HepG2 (cell line): ENCODE measurements around the gene SMIM20. TPM values are rescaled to one million over a fixed set of nuclear protein-coding genes. Genes with fewer than 3 reads are reported as not detected.

ENCODE experiments used
- BCLAF1 ChIP-seq: fragments of 450-650 bp; IDR thresholded peaks from 2 replicates; pipeline ENCODE4 v1.6.1; 2017; ENCODE audit warnings: mild to moderate bottlenecking
- FOXK1 ChIP-seq: sonication (generic); formaldehyde crosslinking; IDR thresholded peaks from 2 replicates; pipeline ENCODE4 v1.4.0; 2020; ENCODE audit warnings: low read depth, missing genetic modification reagents, borderline replicate concordance
- ZFP90 ChIP-seq: sonication (generic); formaldehyde crosslinking; IDR thresholded peaks from 2 replicates; pipeline ENCODE4 v1.8.0; 2022; ENCODE audit warnings: missing genetic modification reagents, mild to moderate bottlenecking, inconsistent platforms, borderline replicate concordance
- polyA plus RNA-seq, 8 experiments: library from polyadenylated mRNA; depleted of rRNA in 3 of 8; stranded (reverse) in 7 of 8; unstranded in 1 of 8; fragments of >200 nt; fragmentation: Illumina TruSeq in 4 of 8; extraction: Trizol in 4 of 8; gene quantifications; 2 replicates each; pipeline versions ENCODE4 v1.2.1 to v1.2.3, GENCODE V29; 2011 to 2016; ENCODE audit warnings: low read depth in 4 of 8, missing spikeins in 1 of 8, mixed read lengths in 1 of 8; ENCODE audit not compliant: insufficient read depth in 1 of 8
- total RNA-seq, 5 experiments: library from RNA; depleted of rRNA; stranded (reverse); fragments of >200 nt; fragmentation: Illumina TruSeq; extraction: Trizol; gene quantifications; 2 replicates each; pipeline ENCODE4 v1.2.3, GENCODE V29; 2016; ENCODE audit warnings: low read depth in 1 of 5
- TF ChIP-seq, protein P1 (sequence below): sonication (generic); formaldehyde crosslinking; IDR thresholded peaks from 2 replicates; pipeline ENCODE4 v1.4.0; 2020; ENCODE audit warnings: missing genetic modification reagents
- TF ChIP-seq, protein P2 (sequence below), 2 experiments: sonication (generic) in 1 of 2; formaldehyde crosslinking in 1 of 2; IDR thresholded peaks; 2 replicates each; pipeline versions ENCODE4 v1.4.0 to v1.6.1; 2018 to 2020; ENCODE audit warnings: missing genetic modification reagents in 2 of 2, borderline replicate concordance in 1 of 2, low read depth in 1 of 2, mild to moderate bottlenecking in 1 of 2, missing biosample characterization in 1 of 2

SMIM20 gene
- total and polyA plus RNA-seq, 2 of the 13 experiments (the other 11 are each of a cell fraction or from before 2014, with no cell fraction given) = 26.3 to 30.2 TPM

DNA sequence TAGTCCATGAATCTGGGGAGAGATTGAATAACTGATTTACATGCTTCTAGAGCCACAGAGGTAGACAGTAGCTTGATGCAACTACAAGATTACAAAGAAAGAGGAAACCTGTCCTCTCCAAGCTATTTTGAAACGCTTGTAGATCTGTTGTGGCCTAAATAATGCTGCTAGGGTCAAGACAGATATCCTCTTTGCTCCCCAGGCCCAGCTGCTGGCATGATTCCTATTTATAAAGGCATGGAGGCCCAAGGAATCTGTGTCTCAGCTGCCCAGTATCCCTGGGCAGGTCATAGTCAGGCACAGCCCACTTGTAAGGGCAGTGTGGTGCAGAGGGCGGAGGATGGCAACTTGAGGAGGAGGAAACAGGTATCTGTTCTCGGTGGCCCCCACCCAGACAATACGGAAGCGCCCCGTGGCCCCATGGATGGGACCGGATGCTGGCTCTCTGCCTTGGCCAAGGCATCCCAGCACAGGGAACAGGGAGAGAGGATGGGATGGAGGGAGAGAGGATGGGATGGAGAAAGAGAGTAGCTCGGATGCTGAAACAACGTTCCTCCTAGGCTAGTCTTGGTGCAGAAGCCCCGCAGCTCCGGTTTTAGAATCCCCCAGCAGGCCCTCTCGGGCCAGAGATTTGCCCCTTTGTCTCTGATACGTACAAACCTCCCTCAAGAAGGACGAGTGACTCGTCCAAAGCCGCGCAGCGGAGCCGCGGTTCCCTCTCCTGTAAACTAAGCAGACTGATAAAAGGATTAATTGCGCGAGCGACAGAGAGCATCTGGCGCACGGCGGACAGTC lies 767 bp upstream of the SMIM20 start (continued):
- TF ChIP-seq, protein P1, sequence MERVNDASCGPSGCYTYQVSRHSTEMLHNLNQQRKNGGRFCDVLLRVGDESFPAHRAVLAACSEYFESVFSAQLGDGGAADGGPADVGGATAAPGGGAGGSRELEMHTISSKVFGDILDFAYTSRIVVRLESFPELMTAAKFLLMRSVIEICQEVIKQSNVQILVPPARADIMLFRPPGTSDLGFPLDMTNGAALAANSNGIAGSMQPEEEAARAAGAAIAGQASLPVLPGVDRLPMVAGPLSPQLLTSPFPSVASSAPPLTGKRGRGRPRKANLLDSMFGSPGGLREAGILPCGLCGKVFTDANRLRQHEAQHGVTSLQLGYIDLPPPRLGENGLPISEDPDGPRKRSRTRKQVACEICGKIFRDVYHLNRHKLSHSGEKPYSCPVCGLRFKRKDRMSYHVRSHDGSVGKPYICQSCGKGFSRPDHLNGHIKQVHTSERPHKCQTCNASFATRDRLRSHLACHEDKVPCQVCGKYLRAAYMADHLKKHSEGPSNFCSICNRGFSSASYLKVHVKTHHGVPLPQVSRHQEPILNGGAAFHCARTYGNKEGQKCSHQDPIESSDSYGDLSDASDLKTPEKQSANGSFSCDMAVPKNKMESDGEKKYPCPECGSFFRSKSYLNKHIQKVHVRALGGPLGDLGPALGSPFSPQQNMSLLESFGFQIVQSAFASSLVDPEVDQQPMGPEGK = 0 out of 2 replicates have a peak, but pooled peaks have one; percentile 14
- TF ChIP-seq, protein P2, sequence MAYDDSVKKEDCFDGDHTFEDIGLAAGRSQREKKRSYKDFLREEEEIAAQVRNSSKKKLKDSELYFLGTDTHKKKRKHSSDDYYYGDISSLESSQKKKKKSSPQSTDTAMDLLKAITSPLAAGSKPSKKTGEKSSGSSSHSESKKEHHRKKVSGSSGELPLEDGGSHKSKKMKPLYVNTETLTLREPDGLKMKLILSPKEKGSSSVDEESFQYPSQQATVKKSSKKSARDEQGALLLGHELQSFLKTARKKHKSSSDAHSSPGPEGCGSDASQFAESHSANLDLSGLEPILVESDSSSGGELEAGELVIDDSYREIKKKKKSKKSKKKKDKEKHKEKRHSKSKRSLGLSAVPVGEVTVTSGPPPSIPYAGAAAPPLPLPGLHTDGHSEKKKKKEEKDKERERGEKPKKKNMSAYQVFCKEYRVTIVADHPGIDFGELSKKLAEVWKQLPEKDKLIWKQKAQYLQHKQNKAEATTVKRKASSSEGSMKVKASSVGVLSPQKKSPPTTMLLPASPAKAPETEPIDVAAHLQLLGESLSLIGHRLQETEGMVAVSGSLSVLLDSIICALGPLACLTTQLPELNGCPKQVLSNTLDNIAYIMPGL (CRISPR knock-in tag; IDR thresholded peaks at IDR 0.05; ENCODE audit: borderline replicate concordance in 1 of 2, low read depth in 1 of 2) = peak in 1 of 2 experiments; percentile 3; a peak in 1 of 4 replicates
- TF ChIP-seq ZFP90 (CRISPR knock-in tag) (no peak), FOXK1 (CRISPR knock-in tag) (no peak), BCLAF1 (no peak)
